GM12878 (cell line): ENCODE results near the gene POLR2L. TPM values are rescaled to one million over a fixed set of nuclear protein-coding genes. Genes with fewer than 3 reads are reported as not detected.

Experiments
- ATAC-seq: fragments of 200-7000 bp; cut with Tn5 transposase; 3 replicates; pipeline ENCODE4 v1.9.1; 2020; ENCODE audit warnings: mild to moderate bottlenecking, moderate library complexity
- BruUV-seq: library from RNA; stranded (reverse); fragments of 400-500 nt; replicated peaks from 2 replicates; lab custom pipeline; 2021; lab: Mats Ljungman, UMichigan
- CTCF ChIA-PET: fragments of 300-600 bp; sonication (Branson Sonifier 250); formaldehyde crosslinking; extraction: SDS; loops from one replicate; lab custom pipeline; 2021; ENCODE audit warnings: inconsistent platforms; lab: Yijun Ruan, JAX
- POLR2A ChIA-PET: fragments of 350-600 bp; formaldehyde crosslinking; extraction: SDS; loops from one replicate; lab custom pipeline; 2021; ENCODE audit warnings: inconsistent platforms; lab: Charles Lee
- RAD21 ChIA-PET: fragments of 300-600 bp; sonication (Branson Sonifier 250); formaldehyde crosslinking; loops from one replicate; lab custom pipeline; 2023; ENCODE audit warnings: antibody characterized with exemption; ENCODE audit not compliant: unreplicated experiment; lab: Charles Lee
- SMC1A ChIA-PET: fragments of 300-600 bp; sonication (Branson Sonifier 250); formaldehyde crosslinking; loops from one replicate; lab custom pipeline; 2023; ENCODE audit not compliant: unreplicated experiment, uncharacterized antibody; lab: Charles Lee
- DNase-seq: peaks from one replicate; pipeline ENCODE4 v3.0.0-alpha.2; 2011; ENCODE audit warnings: low read depth, low spot score
- FAIRE-seq: peaks from 3 replicates; lab custom pipeline; 2011; peaks lifted over from hg19 to GRCh38; lab: Jason Lieb, UNC
- H2AFZ ChIP-seq: 2 replicates; pipeline ENCODE4 v1.6.0; 2011; ENCODE audit warnings: low read depth, low read length, control low read depth; ENCODE audit not compliant: control insufficient read depth
- H3K27ac ChIP-seq: 2 replicates; pipeline ENCODE4 v1.5.1; 2011; ENCODE audit warnings: control low read depth; ENCODE audit not compliant: control insufficient read depth, insufficient read depth
- H3K27me3 ChIP-seq, 2 experiments: replicated peaks in 1 of 2; 2 replicates each; pipeline versions ENCODE4 v1.6.0 to v1.6.1; 2011; ENCODE audit warnings: low read length in 1 of 2; ENCODE audit not compliant: control insufficient read depth in 2 of 2, insufficient read depth in 2 of 2
- H3K36me3 ChIP-seq, 2 experiments: 2 replicates each; pipeline ENCODE4 v1.5.1; 2011; ENCODE audit warnings: low read length in 1 of 2; ENCODE audit not compliant: control insufficient read depth in 2 of 2, insufficient read depth in 2 of 2
- H3K4me1 ChIP-seq: 2 replicates; pipeline ENCODE4 v1.6.1; 2011; ENCODE audit warnings: mild to moderate bottlenecking, low read length, moderate library complexity, mixed read lengths; ENCODE audit not compliant: control insufficient read depth, insufficient read depth
- H3K4me2 ChIP-seq: 2 replicates; pipeline ENCODE4 v1.6.0; 2011; ENCODE audit warnings: control low read depth; ENCODE audit not compliant: control insufficient read depth, insufficient read depth
- H3K4me3 ChIP-seq: fragments of 200-600 bp; sonication (generic); 2 replicates; pipeline ENCODE4 v1.5.1; 2016
- H3K79me2 ChIP-seq: 2 replicates; pipeline ENCODE4 v1.6.0; 2011; ENCODE audit warnings: low read length; ENCODE audit not compliant: control insufficient read depth, insufficient read depth
- H3K9ac ChIP-seq: 2 replicates; pipeline ENCODE4 v1.8.0; 2011; ENCODE audit warnings: low read length, control low read depth, mixed read lengths; ENCODE audit not compliant: control insufficient read depth, insufficient read depth
- H3K9me3 ChIP-seq: replicated peaks from 3 replicates; pipeline ENCODE4 v1.5.1; 2011; ENCODE audit warnings: mild to moderate bottlenecking, low read length; ENCODE audit not compliant: control insufficient read depth, insufficient read depth
- H4K20me1 ChIP-seq: 2 replicates; pipeline ENCODE4 v1.6.0; 2011; ENCODE audit not compliant: control insufficient read depth, insufficient read depth
- BHLHE40 ChIP-seq, 2 experiments: fragments of 450-650 bp in 1 of 2; IDR thresholded peaks; 2 replicates each; pipeline ENCODE4 v1.6.1; 2011 to 2017; ENCODE audit warnings: low read depth in 2 of 2, borderline replicate concordance in 1 of 2, improper control_type of control experiment in 1 of 2, low read length in 1 of 2, mild to moderate bottlenecking in 1 of 2
- HDGF ChIP-seq: fragments of 450-650 bp; IDR thresholded peaks from 2 replicates; pipeline ENCODE4 v1.6.1; 2016; ENCODE audit warnings: antibody characterized with exemption
- PML ChIP-seq: IDR thresholded peaks from 2 replicates; pipeline ENCODE4 v1.6.1; 2012; ENCODE audit warnings: low read length, inconsistent platforms
- POU2F2 ChIP-seq: IDR thresholded peaks from 3 replicates; pipeline ENCODE4 v1.6.1; 2011; ENCODE audit warnings: low read depth, mild to moderate bottlenecking, low read length, borderline replicate concordance
- SUZ12 ChIP-seq: fragments of 200-600 bp; sonication (generic); IDR thresholded peaks from one replicate; pipeline ENCODE4 v1.6.1; 2018; ENCODE audit warnings: antibody characterized with exemption, mild to moderate bottlenecking; ENCODE audit not compliant: unreplicated experiment
- WGBS: methylation state at CpG from one replicate; pipeline ENCODE4 v1.1.6; 2016; ENCODE audit warnings: low lambda C conversion rate; ENCODE audit not compliant: insufficient replicate concordance, insufficient coverage; ENCODE audit errors: missing lambda C conversion rate; 5-methylcytosine and 5-hydroxymethylcytosine counted together
- in situ Hi-C: fragments of 300-500 bp; cut with MboI; formaldehyde crosslinking; loops from 9 replicates; pipeline ENCODE4 v1.14.3; 2018; ENCODE audit warnings: mixed read lengths
- intact Hi-C: fragments of 100-400 bp; cut with micrococcal nuclease; formaldehyde crosslinking; loops from one replicate; pipeline ENCODE4 v1.14.2; 2022; ENCODE audit not compliant: unreplicated experiment
- polyA plus RNA-seq, 11 experiments: library from polyadenylated mRNA; depleted of rRNA in 4 of 11; unstranded in 6 of 11; stranded (reverse) in 5 of 11; fragments of >200 nt; fragmentation: Nextera tagmentation in 4 of 11; fragmentation: Illumina TruSeq in 1 of 11; extraction: Ambion mirVana in 4 of 11; extraction: Trizol in 1 of 11; gene quantifications; 1 replicate in 1 of 11; 2 replicates in 10 of 11; pipeline versions ENCODE4 v1.2.1 to v1.2.3, GENCODE V29; 2011 to 2016; ENCODE audit warnings: inconsistent platforms in 2 of 11, missing spikeins in 2 of 11, low read depth in 1 of 11
- total RNA-seq, 4 experiments: library from RNA; depleted of rRNA in 3 of 4; stranded (reverse); fragments of >200 nt in 3 of 4; fragmentation: Illumina TruSeq in 1 of 4; extraction: Trizol in 1 of 4; gene quantifications; 2 replicates each; pipeline versions ENCODE4 v1.2.1 to v1.2.3, GENCODE V29; 2013 to 2021

Gene POLR2L
- total and polyA plus RNA-seq, 10 of the 15 experiments (the other 5 are each of a cell fraction or from before 2014, with no cell fraction given): 23.1 to 497 (median 125) TPM

- no TSS peak for BruUV-seq
- intact Hi-C loops (no loop called here), in situ Hi-C loops (no loop called here)
- 14% methylated on average over 11 of the region's 39 CpGs for WGBS
- TF ChIP-seq HDGF: peak; percentile 59; the same call in 1 of the 2 replicates
- TF ChIP-seq BHLHE40 (IDR thresholded peaks at IDR 0.05; ENCODE audit: borderline replicate concordance in 1 of 2, low read depth in 2 of 2, low read length in 1 of 2): no peak
- TF ChIP-seq SUZ12: peak; percentile 62
- no peak for DNase-seq
- Histone ChIP-seq H2AFZ (peak overlapping the region; percentile 30; the same call in 1 of the 2 replicates), H3K79me2 (no peaks in the 10 kb centered on the region), H3K4me3 (peak overlapping the region; percentile 49; the same call in 1 of the 2 replicates), H4K20me1 (no peaks in the 10 kb centered on the region), H3K4me2 (peak overlapping the region; percentile 93), H3K27ac (no peak overlapping the region), H3K9ac (no peak overlapping the region), H3K27me3 (no peaks in the 10 kb centered on the region; a peak in 3 of 4 replicates), H3K9me3 (no peaks in the 10 kb centered on the region), H3K4me1 (peaks cover 42% of the 10 kb centered on the region), H3K36me3 (no peaks in the 10 kb centered on the region; a peak in 2 of 4 replicates)
- ChIA-PET RAD21 (no interaction called here), SMC1A (no interaction called here), POLR2A (interaction anchor here (3.7 to 5.2 kb wide), 2 partner anchors 11 to 12 kb away, joined by 21 to 33 read pairs; partner anchors contain the start of genes PNPLA2, POLR2L and TSPAN4), CTCF (interaction anchor here (1.0 kb wide), 1 partner anchor 19 kb away, joined by 3 read pairs; no protein-coding TSS in a partner anchor)
- peak; percentile 7 for ATAC-seq
- FAIRE-seq: no peak
Observed at GRCh38 chr11:829847-830294, 12.5 kb downstream of the POLR2L start.

DNA sequence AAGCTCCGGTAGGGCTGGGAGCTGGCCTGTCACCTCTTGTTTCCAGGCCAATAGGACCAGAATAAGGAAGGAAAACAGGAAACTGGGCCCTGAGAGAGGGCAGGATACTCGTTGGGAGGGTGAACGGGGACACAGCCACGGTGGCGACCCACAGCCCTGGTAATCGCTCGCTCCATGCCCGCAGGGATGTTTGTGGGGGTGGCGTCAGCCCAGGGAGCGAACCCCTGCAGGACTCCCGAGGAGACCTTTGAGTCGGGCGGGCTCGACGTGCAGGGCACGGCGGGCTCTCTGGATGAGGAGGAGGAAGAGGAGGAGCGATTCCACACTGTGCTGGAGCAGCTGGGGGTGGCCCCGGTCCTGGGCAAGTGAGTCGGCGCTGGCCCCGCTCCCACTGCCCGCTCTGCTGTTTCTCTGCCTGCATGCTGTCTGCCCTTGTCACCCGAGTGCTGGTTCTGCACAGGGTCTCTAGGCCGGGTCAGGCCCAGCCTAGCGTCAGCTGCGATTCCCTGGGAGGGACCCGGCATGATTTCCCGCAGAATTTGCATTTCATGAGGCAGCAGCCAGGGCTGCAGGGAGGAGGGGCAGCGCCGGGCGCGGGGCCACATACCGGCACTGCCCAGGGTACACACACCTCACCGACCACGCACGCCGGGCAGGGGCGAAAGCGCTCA lies 13.0 kb downstream of the POLR2L start:
- TF ChIP-seq POU2F2 (peak; percentile 94; the same call in 2 of the 3 replicates), BHLHE40 (IDR thresholded peaks at IDR 0.05; ENCODE audit: borderline replicate concordance in 1 of 2, low read depth in 2 of 2, low read length in 1 of 2) (peak; percentile 15 to 16; a peak in 1 of 4 replicates), PML (no peak)
- intact Hi-C loops (no loop called here), in situ Hi-C loops (no loop called here)
- Histone ChIP-seq H3K9ac (no peak overlapping the region), H2AFZ (no peak overlapping the region), H3K27ac (no peak overlapping the region), H3K27me3 (no peaks in the 10 kb centered on the region; a peak in 3 of 4 replicates), H3K9me3 (no peaks in the 10 kb centered on the region), H3K36me3 (no peaks in the 10 kb centered on the region; a peak in 2 of 4 replicates), H3K4me3 (peak overlapping the region; percentile 49; the same call in 1 of the 2 replicates), H4K20me1 (no peaks in the 10 kb centered on the region), H3K4me1 (peaks cover 42% of the 10 kb centered on the region), H3K79me2 (no peaks in the 10 kb centered on the region), H3K4me2 (peak overlapping the region; percentile 93)
- POLR2A ChIA-PET: interaction anchor here (1.4 to 5.2 kb wide), 3 partner anchors 10 to 20 kb away, joined by 4 to 33 read pairs (median 21); partner anchors contain the start of genes PNPLA2, POLR2L, RPLP2 and TSPAN4
- SMC1A ChIA-PET: no interaction called here
- ATAC-seq (peak; percentile 8), FAIRE-seq (no peak), DNase-seq (no peak)
- WGBS: 30% methylated on average over 38 of the region's 40 CpGs
- no TSS peak for BruUV-seq
- RAD21 ChIA-PET: no interaction called here
- CTCF ChIA-PET: interaction anchor here (1.0 kb wide), 1 partner anchor 19 kb away, joined by 3 read pairs; no protein-coding TSS in a partner anchor
